Measurements from ENCODE around the gene PAIP2B.

Gene PAIP2B

DNA sequence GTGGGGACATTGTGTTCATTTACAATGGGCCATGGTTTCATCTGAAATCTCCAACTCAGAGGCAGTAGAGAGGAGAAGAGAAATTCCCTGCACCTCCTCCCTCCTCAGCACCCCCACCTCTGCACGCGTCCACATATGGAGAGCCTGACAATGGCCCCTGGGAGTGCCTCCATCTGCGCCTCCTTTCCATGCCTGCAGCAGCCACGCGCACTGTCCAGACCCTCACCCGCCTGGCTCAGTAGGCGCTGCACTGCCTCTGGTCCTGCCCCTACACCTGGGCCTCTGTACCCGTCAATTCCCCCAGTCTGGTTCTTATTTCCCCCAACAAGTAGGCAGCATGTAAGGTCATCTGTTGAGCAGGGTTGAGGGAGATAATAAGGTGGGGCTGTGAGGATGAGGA, 72.6 kb downstream of the PAIP2B start:
- H3K4me3 ChIP-seq (ENCODE audit: low read depth, low read length), result no peak overlapping the region
- TF ChIP-seq, protein P1, sequence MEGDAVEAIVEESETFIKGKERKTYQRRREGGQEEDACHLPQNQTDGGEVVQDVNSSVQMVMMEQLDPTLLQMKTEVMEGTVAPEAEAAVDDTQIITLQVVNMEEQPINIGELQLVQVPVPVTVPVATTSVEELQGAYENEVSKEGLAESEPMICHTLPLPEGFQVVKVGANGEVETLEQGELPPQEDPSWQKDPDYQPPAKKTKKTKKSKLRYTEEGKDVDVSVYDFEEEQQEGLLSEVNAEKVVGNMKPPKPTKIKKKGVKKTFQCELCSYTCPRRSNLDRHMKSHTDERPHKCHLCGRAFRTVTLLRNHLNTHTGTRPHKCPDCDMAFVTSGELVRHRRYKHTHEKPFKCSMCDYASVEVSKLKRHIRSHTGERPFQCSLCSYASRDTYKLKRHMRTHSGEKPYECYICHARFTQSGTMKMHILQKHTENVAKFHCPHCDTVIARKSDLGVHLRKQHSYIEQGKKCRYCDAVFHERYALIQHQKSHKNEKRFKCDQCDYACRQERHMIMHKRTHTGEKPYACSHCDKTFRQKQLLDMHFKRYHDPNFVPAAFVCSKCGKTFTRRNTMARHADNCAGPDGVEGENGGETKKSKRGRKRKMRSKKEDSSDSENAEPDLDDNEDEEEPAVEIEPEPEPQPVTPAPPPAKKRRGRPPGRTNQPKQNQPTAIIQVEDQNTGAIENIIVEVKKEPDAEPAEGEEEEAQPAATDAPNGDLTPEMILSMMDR (IDR thresholded peaks at IDR 0.05; ENCODE audit: low read depth, low read length), result no peak

DNA sequence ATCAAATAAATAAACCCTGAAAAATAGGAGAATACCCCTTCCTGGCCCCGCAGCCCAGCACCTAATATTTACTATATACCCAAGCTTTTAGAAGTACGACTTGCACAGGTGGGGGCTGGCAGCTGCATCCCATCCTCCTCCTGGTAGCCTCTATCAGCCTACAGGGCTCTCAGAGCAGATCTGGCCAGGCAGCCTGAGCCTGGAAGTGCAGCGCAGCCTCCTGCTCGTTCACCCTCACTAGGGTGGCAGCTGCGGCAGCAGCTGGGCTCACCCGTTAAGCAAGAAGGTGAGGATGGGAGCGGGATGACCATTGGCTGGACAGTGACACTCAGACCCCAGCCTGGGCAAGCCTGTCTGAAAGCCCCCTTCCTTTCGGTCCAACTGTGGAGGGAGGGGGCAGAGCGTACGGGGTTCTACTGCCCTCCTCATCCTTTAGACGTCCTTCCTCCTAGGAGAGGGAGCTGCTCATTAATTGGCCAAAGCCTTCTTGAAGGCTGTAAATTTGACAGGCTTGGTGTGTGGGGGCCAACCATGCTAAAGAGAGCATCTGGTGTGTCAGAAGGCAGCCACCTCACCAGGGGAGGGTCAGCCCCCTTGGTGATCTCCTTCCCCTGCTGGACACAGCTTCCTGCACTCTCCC, 73.2 kb downstream of the PAIP2B start:
- no peak overlapping the region for H3K4me3 ChIP-seq (ENCODE audit: low read depth, low read length)
- TF ChIP-seq, protein P1 (IDR thresholded peaks at IDR 0.05; ENCODE audit: low read depth, low read length), result no peak

DNA sequence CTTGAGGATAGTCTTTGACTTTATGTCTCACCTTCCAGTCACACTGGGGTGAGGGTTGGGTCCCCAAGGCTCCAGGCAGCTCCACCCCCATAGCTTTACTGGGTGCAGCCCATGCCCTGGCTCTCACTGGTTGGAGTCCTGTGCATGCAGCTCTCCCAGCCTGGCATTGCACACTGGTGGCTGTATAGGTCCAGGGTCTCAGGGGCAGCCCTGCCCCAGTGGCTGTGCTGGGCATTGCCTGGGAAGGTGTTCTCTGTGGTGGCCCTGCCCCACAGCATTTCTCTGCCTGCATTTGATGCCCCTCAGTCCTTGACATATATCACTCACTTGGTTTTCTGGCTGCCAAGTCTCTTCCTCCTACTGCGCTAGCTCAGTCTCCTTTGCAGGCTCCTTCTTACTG, 75.3 kb downstream of the PAIP2B start:
- TF ChIP-seq, protein P1 (IDR thresholded peaks at IDR 0.05; ENCODE audit: low read depth, low read length), result no peak
- H3K4me3 ChIP-seq (ENCODE audit: low read depth, low read length), result no peak overlapping the region

DNA sequence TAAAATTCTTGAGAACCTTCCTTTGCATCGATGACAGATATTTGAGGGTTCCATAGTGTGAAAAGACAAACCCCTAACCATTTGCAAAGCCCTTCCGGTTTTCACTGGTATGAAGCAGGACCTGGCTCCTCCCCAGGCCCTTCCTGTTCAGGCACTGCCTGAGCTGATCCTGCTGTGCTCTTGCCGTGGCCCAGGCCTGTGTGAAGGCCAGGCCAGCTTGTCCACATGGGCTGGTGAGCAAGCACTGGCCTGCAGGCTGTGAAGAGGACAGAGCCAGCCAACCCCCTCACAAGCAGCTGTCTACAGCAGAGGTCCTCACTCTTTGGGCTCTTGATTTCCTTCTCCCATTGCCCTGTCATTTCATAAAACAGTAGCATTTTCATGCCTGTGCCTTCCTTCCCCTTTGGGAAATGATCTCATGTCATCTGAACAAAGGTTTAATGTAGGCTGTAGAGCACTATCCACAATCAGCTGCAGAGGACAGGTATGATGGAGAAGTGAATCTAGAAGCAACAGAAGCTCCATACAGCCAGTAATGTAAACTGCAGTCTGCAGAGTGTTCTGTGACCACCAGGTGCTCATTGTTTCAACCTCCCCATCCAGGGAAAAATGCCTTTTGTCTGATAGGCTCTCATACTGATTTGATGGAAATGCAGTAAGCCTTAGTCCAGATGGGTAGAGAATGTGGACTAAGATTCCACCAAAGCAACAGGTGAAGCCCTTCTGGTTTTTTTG, 76.7 kb downstream of the PAIP2B start:
- no peak overlapping the region for H3K4me3 ChIP-seq (ENCODE audit: low read depth, low read length)
- TF ChIP-seq, protein P1 (IDR thresholded peaks at IDR 0.05; ENCODE audit: low read depth, low read length), result no peak

DNA sequence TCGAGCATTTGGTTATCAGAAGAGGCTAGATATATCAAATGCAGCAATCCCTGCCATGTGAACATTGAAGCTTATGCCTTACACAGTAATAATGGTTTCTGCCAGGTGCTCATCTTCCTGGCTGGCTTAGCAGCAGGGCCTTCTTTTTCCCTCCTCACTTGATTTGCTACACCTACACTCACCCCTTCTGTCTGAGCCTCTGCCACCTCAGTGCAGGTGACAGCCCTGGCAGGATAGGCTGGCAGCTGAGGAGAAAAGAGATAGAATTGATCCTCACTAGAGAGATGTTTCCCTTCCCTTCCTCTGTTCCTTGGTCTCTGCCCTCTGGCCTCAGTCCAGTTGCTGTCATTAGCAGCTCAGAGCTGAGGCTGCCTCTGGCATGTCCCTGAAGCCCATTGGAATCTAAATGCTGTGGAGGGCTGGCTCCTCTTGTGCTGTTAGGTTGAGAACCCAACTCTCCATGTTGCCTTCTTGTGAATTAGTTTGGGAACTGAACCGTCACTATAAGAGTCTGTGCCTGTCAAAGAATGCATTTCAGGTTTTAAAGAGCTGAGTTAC, 78.3 kb downstream of the PAIP2B start:
- no peak overlapping the region for H3K4me3 ChIP-seq (ENCODE audit: low read depth, low read length)
- TF ChIP-seq, protein P1 (IDR thresholded peaks at IDR 0.05; ENCODE audit: low read depth, low read length), result no peak

DNA sequence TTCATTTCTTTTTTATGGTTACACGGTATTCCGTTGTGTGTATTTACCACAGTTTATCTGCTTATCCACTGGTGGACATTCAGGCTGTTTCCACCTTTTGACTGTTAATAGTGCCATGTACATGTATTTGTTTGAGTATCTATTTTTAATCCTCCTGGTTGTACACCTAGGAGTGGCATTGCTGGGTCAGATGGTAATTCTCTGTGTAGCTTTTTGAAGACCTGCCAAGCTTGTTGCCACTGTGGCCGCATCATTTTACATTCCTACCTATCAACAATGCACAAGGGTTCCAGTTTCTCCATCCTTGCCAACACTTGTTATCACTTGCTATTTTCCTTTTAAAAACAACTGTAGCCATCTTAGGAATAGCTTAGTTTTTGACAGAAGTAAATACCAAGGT, 83.1 kb downstream of the PAIP2B start:
- H3K4me3 ChIP-seq (ENCODE audit: low read depth, low read length), result no peak overlapping the region
- TF ChIP-seq, protein P1 (IDR thresholded peaks at IDR 0.05; ENCODE audit: low read depth, low read length), result no peak

DNA sequence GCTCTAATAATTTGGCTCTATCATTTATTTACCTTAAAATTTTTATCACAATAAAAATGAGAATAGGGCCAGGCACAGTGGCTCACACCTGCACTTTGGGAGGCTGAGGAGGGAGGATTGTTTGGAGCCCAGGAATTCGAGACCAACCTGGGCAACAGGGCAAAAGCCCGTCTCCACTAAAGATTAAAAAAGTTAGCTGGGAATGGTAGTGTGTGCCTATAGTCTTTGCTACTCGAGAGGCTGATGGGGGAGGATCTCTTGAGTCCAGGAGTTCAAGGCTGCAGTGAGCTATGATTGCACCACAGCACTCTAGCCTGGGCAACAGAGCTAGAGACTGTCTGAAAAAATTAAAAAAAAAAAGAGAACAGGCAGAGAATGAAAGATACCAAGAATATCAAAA, 90.7 kb downstream of the PAIP2B start:
- TF ChIP-seq, protein P1 (IDR thresholded peaks at IDR 0.05; ENCODE audit: low read depth, low read length), result no peak
- H3K4me3 ChIP-seq (ENCODE audit: low read depth, low read length), result no peak overlapping the region
